ENCODE results near the gene IYD. TPM values are rescaled to one million over a fixed set of nuclear protein-coding genes. Genes with fewer than 3 reads are reported as not detected.

Gene IYD
- total and polyA plus RNA-seq, 10 of the 15 experiments (the other 5 are each of a cell fraction or from before 2014, with no cell fraction given): 0.07 TPM; not detected in 9

GRCh38 chr6:150354754-150355571 is 13.8 kb upstream of the IYD start:
- TF ChIP-seq SMARCA5 (IDR thresholded peaks at IDR 0.05): no peak
- no peak for TF ChIP-seq TBL1XR1 (IDR thresholded peaks at IDR 0.05; ENCODE audit: low read depth, low read length)
- no peak for TF ChIP-seq JUNB (IDR thresholded peaks at IDR 0.05)
- no peak for TF ChIP-seq SIN3A (IDR thresholded peaks at IDR 0.05; ENCODE audit: low read depth, low read length)
- TF ChIP-seq E4F1 (IDR thresholded peaks at IDR 0.05; ENCODE audit: borderline replicate concordance, partially characterized antibody): no peak
- TF ChIP-seq TCF12 (IDR thresholded peaks at IDR 0.05; ENCODE audit: low read depth, low read length): no peak
- no peak for TF ChIP-seq NR2C2 (IDR thresholded peaks at IDR 0.05; ENCODE audit: borderline replicate concordance, control insufficient read depth, insufficient read length, low read depth)
- no peak for TF ChIP-seq E2F8 (IDR thresholded peaks at IDR 0.05; ENCODE audit: low read depth, partially characterized antibody)
- CTCF ChIA-PET: no interaction called here
- SMC1A ChIA-PET (ENCODE audit: uncharacterized antibody, unreplicated experiment): no interaction called here

More at GRCh38 chr6:150354754-150355571, 13.8 kb upstream of the IYD start:
- H3K36me3 ChIP-seq (ENCODE audit: control insufficient read depth in 2 of 2, insufficient read depth in 2 of 2, low read length in 1 of 2): no peaks in the 10 kb centered on the region
- H4K20me1 ChIP-seq (ENCODE audit: control insufficient read depth, insufficient read depth): no peaks in the 10 kb centered on the region
- no peaks in the 10 kb centered on the region; a peak in 2 of 4 replicates for H3K27me3 ChIP-seq (replicated peaks in 1 of 2; ENCODE audit: control insufficient read depth in 2 of 2, insufficient read depth in 2 of 2, low read length in 1 of 2)
- H3K4me3 ChIP-seq: no peak overlapping the region
- ATAC-seq (no peak), DNase-seq (ENCODE audit: low read depth, low spot score) (no peak), FAIRE-seq (no peak)
- no peak overlapping the region for H3K27ac ChIP-seq (ENCODE audit: control insufficient read depth, insufficient read depth)
- no peak overlapping the region for H2AFZ ChIP-seq (ENCODE audit: control insufficient read depth, low read depth, low read length)
- H3K9ac ChIP-seq (ENCODE audit: control insufficient read depth, insufficient read depth, low read length): no peak overlapping the region
- 0% methylated on average over 2 of the region's 2 CpGs for WGBS (ENCODE audit: insufficient coverage, insufficient replicate concordance, low lambda C conversion rate, missing lambda C conversion rate)
- no peaks in the 10 kb centered on the region for H3K4me1 ChIP-seq (ENCODE audit: control insufficient read depth, insufficient read depth, low read length)
- POLR2A ChIA-PET: no interaction called here
- H3K9me3 ChIP-seq (replicated peaks; ENCODE audit: control insufficient read depth, insufficient read depth, low read length): no peaks in the 10 kb centered on the region
- BruUV-seq (replicated peaks): no TSS peak
- no peaks in the 10 kb centered on the region for H3K79me2 ChIP-seq (ENCODE audit: control insufficient read depth, insufficient read depth, low read length)
- intact Hi-C loops (cut with micrococcal nuclease; ENCODE audit: unreplicated experiment): no loop called here
- in situ Hi-C loops (cut with MboI): no loop called here
- H3K4me2 ChIP-seq (ENCODE audit: control insufficient read depth, insufficient read depth): no peak overlapping the region
- RAD21 ChIA-PET (ENCODE audit: unreplicated experiment): no interaction called here
